GM21723 (cell line): ENCODE measurements around the gene FAM241A.
"Not testable (repeated sequence)": the region's sequence is repeated elsewhere in the genome, so short reads cannot be mapped to it uniquely, and the experiment has no call there.

ENCODE experiments used
- ATAC-seq: cut with Tn5 transposase; IDR thresholded peaks from one replicate; pipeline ENCODE4 v1.9.1; 2021; ENCODE audit warnings: mild to moderate bottlenecking, moderate library complexity; ENCODE audit not compliant: unreplicated experiment

FAM241A gene

GRCh38 chr4:112136551-112136950, 8.7 kb upstream of the FAM241A start:
- ATAC-seq: no peak

- ATAC-seq: no peak
Observed at GRCh38 chr4:112138538-112138937, 6.7 kb upstream of the FAM241A start.

- no peak for ATAC-seq
Observed at GRCh38 chr4:112140536-112140935, 4.7 kb upstream of the FAM241A start.

DNA sequence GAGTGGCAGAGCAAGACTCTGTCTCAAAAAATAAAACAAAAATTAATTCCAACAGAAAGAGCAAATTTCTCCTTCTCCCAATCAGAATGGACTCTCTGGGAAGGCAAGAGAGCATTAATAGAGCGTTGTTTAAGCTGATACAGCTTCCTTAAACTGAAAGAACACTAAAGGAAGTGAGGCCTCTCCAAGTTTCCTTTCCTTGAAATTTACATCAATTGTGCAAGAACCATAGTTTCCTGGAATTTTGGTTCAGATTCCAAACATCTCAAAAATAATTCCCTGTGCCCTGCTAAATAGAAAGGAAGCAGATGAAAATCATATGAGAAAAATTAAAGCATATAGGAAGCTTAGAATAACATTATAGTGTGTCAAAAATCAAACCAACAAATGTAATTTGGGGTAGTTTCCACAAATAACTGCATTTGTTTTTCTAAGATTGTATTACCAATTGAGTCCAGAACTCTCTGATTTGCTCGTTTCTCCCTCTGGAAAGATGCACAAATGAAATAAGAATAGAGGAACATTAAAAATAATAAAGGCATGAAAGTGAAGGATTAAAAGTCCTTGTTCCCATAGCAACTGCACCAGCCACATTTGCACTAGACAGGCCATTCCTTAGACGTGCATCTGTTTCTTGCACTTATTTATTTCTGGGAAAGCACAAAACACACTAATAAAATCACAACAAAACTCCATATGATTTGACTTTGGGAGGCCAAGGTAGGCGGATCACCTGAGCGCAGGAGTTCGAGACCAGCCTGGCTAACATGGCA, 3.7 kb upstream of the FAM241A start:
- ATAC-seq: no peak

DNA sequence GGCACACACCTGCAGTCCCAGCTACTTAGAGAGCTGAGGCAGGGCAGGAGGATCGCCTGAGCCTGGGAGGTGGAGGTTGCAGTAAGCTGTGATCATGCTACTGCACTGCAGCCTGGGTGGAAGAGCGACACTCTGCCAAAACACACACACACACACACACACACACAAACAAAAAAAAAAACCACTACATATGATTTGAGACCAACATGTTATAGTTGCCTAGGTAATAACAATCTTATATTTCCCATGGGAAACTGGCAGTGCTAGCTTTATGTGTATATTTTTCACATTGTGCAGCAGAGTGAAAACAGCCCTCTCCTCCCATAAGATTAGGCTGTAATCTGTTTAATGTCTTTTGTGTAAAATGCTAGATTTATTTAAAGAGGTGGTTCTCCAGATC, 3.1 kb upstream of the FAM241A start:
- ATAC-seq: no peak

GRCh38 chr4:112143781-112144180, 1.5 kb upstream of the FAM241A start:
- no peak for ATAC-seq

DNA sequence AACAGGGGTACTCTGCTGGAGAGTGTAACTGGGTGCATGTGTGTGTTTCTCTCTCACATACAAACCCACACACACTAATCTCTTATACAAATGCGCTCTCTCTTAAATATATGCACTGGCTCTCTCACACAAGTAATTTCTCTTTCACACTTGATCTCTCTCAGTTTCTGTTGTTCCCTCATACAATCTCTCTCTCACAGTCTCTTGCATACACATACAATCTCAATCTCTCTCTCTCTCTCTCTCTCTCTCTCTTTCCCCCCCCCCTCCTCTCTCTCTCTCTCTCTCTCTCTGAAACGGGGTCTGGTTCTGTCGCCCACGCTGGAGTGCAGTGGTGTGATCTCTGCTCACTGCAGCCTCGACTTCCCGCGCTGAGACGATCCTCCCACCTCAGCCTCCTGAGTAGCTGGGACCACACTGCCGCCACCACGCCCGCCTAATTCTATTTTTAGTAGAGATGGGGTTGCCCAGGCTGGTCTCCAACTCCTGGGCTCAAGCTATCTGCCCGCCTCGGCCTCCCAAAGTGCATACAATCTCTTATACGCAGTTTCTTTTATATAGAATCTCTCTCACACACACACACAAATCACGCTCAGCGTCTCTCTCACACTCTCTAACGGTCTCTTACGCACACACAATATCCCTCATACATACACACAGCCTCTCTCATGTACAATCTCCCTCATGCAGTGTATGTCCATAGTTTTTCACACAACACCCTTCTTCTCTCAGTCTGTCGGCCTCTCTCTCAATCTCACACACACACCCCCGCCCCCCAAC, 518 bp upstream of the FAM241A start:
- no peak for ATAC-seq

- ATAC-seq: peak; percentile 58
Observed at GRCh38 chr4:112145790-112146501, 692 bp downstream of the FAM241A start.

GRCh38 chr4:112146502-112146813, 1.2 kb downstream of the FAM241A start:
- no peak for ATAC-seq

DNA sequence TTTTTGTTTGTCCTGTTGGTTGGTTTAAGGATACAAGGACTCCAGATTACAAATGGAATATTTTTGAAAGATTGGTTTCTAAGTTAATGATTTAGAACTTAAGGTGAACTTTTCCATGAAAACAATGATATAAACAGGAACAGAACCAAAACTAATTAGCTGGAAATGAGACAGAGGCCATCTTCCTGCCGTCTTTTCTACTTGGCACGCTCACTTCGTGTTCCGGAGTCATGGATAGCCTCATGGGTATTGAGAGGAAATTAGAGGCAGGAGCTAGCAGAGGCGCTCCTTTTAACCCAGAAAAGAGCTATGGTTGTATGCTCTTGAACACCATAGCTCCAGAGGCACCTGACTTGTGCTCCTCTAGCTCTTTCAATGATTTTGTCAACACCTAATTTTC, 2.4 kb downstream of the FAM241A start:
- no peak for ATAC-seq

DNA sequence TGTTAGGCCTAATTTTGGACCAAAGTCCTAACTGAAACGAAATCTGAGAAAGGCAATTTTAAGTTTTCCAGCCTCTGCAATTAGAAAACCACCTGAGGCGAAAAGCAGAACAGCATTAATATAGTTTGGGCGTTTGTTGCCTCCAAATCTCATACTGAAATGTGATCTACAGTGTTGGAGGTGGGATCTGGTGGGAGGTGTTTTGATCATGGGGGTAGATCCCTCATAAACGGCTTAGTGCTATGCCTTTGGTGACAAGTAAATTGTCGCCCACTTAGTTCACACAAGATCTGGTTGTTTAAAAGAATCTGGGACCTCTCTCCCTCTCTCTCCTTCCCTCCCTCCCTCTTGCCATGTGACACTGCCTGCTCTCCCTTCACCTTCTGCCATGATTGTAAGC, 5.7 kb downstream of the FAM241A start:
- no peak for ATAC-seq

DNA sequence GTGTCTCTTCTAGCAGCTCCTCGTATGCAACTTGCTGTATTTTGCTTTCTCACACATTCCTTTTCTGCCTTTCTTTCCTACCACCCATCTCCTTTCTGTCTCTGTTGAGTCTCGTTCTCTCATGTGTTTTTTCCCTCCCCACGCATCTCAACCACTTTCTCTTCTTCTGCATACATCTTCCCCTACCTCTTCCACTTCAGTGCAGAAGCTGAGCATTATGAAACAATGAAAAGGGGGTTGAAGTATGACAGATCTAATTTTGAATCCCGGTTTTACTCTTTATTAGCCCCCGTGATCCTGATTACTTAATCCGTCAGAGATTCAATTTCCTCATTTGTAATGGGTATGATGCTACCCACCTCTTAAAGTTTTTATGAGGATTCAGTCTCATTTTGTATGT, 7.3 kb downstream of the FAM241A start:
- no peak for ATAC-seq

DNA sequence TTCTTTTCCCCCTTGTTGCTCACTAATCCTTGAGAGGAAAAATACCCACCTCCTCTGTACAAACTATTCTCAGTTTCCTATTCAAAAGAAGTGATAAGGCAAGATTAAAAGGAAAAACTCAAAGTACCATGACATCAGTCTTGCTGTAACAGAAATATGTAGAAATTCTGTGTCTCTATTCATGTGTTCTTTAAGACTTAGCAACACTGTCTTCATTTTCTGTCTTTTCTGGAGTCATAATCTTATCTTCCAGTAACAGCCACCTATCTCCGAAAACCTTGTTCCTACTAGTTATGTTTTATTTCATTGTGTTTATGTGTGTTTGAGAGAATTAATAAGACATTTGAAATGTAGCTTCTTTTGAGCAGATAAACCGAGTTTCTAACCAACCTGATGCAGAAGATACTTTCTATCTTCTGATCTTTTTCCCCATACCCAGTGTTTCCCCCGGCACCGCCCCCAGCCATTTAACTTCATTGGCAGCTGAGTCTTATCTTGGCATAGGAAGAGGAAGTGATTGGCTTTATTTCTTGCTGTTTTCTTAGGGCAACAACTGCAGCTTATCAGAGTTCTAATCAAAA, 8.0 kb downstream of the FAM241A start:
- no peak for ATAC-seq

- ATAC-seq: no peak
Observed at GRCh38 chr4:112156112-112156511, 10.9 kb downstream of the FAM241A start.

DNA sequence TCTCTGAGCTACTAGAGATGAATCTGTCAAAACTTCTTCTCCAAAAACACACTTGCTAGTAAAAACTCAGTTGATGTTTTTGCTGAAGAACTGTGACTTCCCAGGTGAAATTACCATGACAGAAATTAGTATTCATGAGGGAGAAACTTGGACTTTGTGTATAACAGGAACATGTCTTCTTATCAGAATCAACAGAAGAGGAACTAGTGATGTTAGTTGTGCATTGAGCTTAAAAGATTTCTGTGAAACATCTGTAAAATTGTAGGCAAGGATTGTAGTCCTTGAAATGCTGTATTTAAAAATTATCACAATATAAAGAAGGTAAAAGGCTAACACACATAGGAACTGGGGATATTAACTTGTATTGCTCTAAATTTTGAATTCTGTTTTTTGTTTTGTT, 11.3 kb downstream of the FAM241A start:
- ATAC-seq: no peak

DNA sequence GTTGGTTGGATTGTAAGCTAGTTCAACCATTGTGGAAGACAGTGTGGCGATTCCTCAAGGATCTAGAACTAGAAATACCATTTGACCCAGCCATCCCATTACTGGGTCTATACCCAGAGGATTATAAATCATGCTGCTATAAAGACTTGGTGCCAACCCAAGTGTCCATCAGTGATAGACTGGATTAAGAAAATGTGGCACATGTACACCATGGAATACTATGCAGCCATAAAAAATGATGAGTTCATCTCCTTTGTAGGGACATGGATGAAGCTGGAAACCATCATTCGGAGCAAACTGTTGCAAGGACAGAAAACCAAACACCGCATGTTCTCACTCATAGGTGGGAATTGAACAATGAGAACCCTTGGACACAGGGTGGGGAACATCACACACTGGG, 18.5 kb downstream of the FAM241A start:
- ATAC-seq: not testable (repeated sequence)

- no peak for ATAC-seq
Observed at GRCh38 chr4:112167794-112168193, 22.5 kb downstream of the FAM241A start.

- no peak for ATAC-seq
Observed at GRCh38 chr4:112168719-112169500, 23.7 kb downstream of the FAM241A start.

DNA sequence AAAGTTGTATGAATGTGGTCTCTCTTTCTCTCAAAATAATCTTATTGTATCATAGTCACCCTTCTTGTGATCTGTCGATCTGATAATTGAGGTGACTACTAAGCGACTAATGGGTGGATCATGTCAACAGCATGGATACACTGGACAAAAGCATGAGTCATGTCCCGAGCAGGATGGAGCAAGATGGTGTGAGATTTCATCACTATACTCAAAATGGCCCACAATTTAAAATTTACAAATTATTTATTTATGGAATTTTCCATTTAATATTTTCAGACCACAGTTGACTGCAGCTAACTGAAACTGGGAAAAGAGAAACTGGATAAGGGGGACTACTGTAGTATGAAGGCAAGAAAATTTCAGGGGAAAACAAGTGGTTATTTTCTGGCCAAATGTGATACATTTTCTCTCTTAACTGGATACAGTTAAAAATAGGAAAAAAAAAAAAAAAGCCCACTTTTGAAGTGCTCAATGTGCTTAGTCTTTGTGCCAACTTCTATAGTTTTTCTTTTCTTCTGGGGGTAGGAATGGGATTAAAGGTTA, 25.3 kb downstream of the FAM241A start:
- no peak for ATAC-seq

DNA sequence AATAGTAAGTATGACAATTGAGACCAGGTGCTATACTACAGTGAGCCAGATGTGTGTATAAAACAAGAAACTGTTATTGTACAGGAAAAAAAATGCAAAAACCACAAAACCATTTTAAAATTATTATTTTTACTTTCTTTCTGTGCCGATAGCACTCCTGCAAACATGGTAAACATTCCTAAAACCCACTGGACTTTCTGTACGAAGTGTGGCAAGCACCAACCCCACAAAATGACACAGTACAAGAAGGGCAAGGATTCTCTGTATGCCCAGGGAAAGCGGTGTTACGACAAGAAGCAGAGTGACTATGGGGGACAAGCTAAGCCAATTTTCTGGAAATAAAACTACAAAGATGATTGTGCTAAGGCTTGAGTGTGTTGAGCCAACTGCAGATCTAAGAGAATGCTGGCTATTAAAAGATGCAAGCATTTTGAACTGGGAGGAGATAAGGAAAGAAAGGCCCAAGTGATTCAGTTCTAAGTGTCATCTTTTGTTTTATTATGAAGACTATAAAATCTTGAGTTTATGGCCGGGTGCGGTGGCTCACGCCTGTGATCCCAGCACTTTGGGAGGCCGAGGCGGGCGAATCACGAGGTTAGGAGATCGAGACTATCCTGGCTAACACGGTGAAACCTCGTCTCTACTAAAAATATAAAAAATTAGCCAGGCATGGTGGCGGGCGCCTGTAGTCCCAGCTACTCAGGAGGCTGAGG, 26.0 kb downstream of the FAM241A start:
- ATAC-seq: not testable (repeated sequence)
